ENCODE results near the gene MCM9.

- TF ChIP-seq POLR2A (IDR thresholded peaks at IDR 0.05) = no peak
- TF ChIP-seq, protein P1, sequence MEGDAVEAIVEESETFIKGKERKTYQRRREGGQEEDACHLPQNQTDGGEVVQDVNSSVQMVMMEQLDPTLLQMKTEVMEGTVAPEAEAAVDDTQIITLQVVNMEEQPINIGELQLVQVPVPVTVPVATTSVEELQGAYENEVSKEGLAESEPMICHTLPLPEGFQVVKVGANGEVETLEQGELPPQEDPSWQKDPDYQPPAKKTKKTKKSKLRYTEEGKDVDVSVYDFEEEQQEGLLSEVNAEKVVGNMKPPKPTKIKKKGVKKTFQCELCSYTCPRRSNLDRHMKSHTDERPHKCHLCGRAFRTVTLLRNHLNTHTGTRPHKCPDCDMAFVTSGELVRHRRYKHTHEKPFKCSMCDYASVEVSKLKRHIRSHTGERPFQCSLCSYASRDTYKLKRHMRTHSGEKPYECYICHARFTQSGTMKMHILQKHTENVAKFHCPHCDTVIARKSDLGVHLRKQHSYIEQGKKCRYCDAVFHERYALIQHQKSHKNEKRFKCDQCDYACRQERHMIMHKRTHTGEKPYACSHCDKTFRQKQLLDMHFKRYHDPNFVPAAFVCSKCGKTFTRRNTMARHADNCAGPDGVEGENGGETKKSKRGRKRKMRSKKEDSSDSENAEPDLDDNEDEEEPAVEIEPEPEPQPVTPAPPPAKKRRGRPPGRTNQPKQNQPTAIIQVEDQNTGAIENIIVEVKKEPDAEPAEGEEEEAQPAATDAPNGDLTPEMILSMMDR (IDR thresholded peaks at IDR 0.05) = no peak
Observed at GRCh38 chr6:118789954-118790353, 145.0 kb downstream of the MCM9 start.

Data from heart left ventricle (tissue), 13 donors.